Caco-2 (cell line): ENCODE results near the gene MAP3K7. TPM values are rescaled to one million over a fixed set of nuclear protein-coding genes. Genes with fewer than 3 reads are reported as not detected.
"Not testable (repeated sequence)": the region's sequence is repeated elsewhere in the genome, so short reads cannot be mapped to it uniquely, and the experiment has no call there.

Experiments used
- BruUV-seq: library from RNA; stranded (reverse); fragments of 400-500 nt; replicated peaks from 2 replicates; lab custom pipeline; 2021; lab: Mats Ljungman, UMichigan
- CTCF ChIA-PET: fragments of 300-600 bp; sonication (Branson Sonifier 250); formaldehyde crosslinking; loops from one replicate; lab custom pipeline; 2022; ENCODE audit warnings: antibody characterized with exemption; lab: Charles Lee
- POLR2A ChIA-PET: fragments of 300-600 bp; sonication (Branson Sonifier 250); formaldehyde crosslinking; loops from one replicate; lab custom pipeline; 2022; ENCODE audit warnings: antibody characterized with exemption; lab: Charles Lee
- DNase-seq, 2 experiments: peaks; one replicate each; pipeline versions ENCODE4 v3.0.0 to v3.0.0-alpha.2; 2020 to 2022
- H3K27me3 ChIP-seq: replicated peaks from 2 replicates; pipeline ENCODE4 v1.6.0; 2011; ENCODE audit warnings: low read length; ENCODE audit not compliant: control insufficient read depth, insufficient read depth
- H3K36me3 ChIP-seq: 2 replicates; pipeline ENCODE4 v1.5.1; 2011; ENCODE audit warnings: low read length; ENCODE audit not compliant: control insufficient read depth, insufficient read depth
- H3K4me1 ChIP-seq: fragments of 250-450 bp; sonication (Bioruptor Pico); 2 replicates; pipeline ENCODE4 v1.5.1; 2020; ENCODE audit warnings: mild to moderate bottlenecking
- H3K4me3 ChIP-seq: 2 replicates; pipeline ENCODE4 v1.5.1; 2011; ENCODE audit warnings: low read depth, mild to moderate bottlenecking, control low read depth, low read length
- H3K9me3 ChIP-seq: fragments of 250-450 bp; sonication (Bioruptor Pico); 2 replicates; pipeline ENCODE4 v1.5.1; 2020; ENCODE audit warnings: mild to moderate bottlenecking, moderate library complexity
- H3K27ac Mint-ChIP-seq: one replicate; pipeline ENCODE4 v1.8.0; 2022; ENCODE audit warnings: mixed read lengths; ENCODE audit not compliant: unreplicated experiment
- H3K27me3 Mint-ChIP-seq: one replicate; pipeline ENCODE4 v1.8.0; 2022; ENCODE audit warnings: mixed read lengths; ENCODE audit not compliant: insufficient read depth, unreplicated experiment
- H3K36me3 Mint-ChIP-seq: one replicate; pipeline ENCODE4 v1.8.0; 2022; ENCODE audit warnings: mild to moderate bottlenecking, mixed read lengths; ENCODE audit not compliant: insufficient read depth, unreplicated experiment
- H3K4me1 Mint-ChIP-seq: one replicate; pipeline ENCODE4 v1.8.0; 2022; ENCODE audit warnings: low read depth, mixed read lengths; ENCODE audit not compliant: unreplicated experiment
- H3K4me3 Mint-ChIP-seq: one replicate; pipeline ENCODE4 v1.8.0; 2022; ENCODE audit warnings: mild to moderate bottlenecking, moderate library complexity, mixed read lengths; ENCODE audit not compliant: unreplicated experiment
- H3K9me3 Mint-ChIP-seq: one replicate; pipeline ENCODE4 v1.8.0; 2022; ENCODE audit warnings: mixed read lengths; ENCODE audit not compliant: unreplicated experiment
- CTCF ChIP-seq, 2 experiments: fragments of 200-600 bp in 1 of 2; IDR thresholded peaks; 1 replicate in 1 of 2; 2 replicates in 1 of 2; pipeline versions ENCODE4 v1.5.1 to v1.8.0; 2011 to 2022; ENCODE audit warnings: antibody characterized with exemption in 1 of 2, control low read depth in 1 of 2, inconsistent platforms in 1 of 2, low read depth in 1 of 2, low read length in 1 of 2, mild to moderate bottlenecking in 1 of 2, moderate library complexity in 1 of 2; ENCODE audit not compliant: insufficient read depth in 1 of 2, severe bottlenecking in 1 of 2, unreplicated experiment in 1 of 2
- intact Hi-C: fragments of 100-400 bp; cut with micrococcal nuclease; formaldehyde crosslinking; loops from one replicate; pipeline ENCODE4 v1.10.0; 2022; ENCODE audit not compliant: unreplicated experiment
- total RNA-seq: library from RNA; stranded (reverse); gene quantifications from 2 replicates; pipeline ENCODE4 v1.2.3, GENCODE V29; 2022

Gene MAP3K7
- total RNA-seq, 1 experiment from 2014 or later: 27.7 TPM

GRCh38 chr6:90569223-90569622 is 17.6 kb downstream of the MAP3K7 start:
- BruUV-seq: no TSS peak
- H3K27me3 Mint-ChIP-seq: no peaks in the 10 kb centered on the region
- H3K4me1 Mint-ChIP-seq: no peaks in the 10 kb centered on the region
- no peaks in the 10 kb centered on the region for H3K27me3 ChIP-seq
- no peaks in the 10 kb centered on the region for H3K4me1 ChIP-seq
- intact Hi-C loops: no loop called here
- H3K9me3 Mint-ChIP-seq: no peaks in the 10 kb centered on the region
- ChIA-PET POLR2A (no interaction called here), CTCF (no interaction called here)
- H3K27ac Mint-ChIP-seq: no peak overlapping the region
- no peak overlapping the region for H3K4me3 ChIP-seq
- TF ChIP-seq CTCF (IDR thresholded peaks at IDR 0.05; ENCODE audit: insufficient read depth in 1 of 2, low read depth in 1 of 2, low read length in 1 of 2, severe bottlenecking in 1 of 2, unreplicated experiment in 1 of 2): no peak
- no peak for DNase-seq
- no peaks in the 10 kb centered on the region for H3K36me3 ChIP-seq
- H3K4me3 Mint-ChIP-seq: no peak overlapping the region
- H3K36me3 Mint-ChIP-seq: peaks cover 12% of the 10 kb centered on the region
- H3K9me3 ChIP-seq: no peaks in the 10 kb centered on the region

- not testable (repeated sequence) for H3K36me3 ChIP-seq, BruUV-seq
Observed at GRCh38 chr6:90567682-90568081, 19.2 kb downstream of the MAP3K7 start.

GRCh38 chr6:90562341-90562740 is 24.5 kb downstream of the MAP3K7 start:
- BruUV-seq, H3K4me1 ChIP-seq, intact Hi-C loops, H3K4me1 Mint-ChIP-seq, H3K9me3 Mint-ChIP-seq, H3K4me3 Mint-ChIP-seq, H3K27me3 ChIP-seq, H3K27me3 Mint-ChIP-seq, H3K36me3 ChIP-seq, DNase-seq, CTCF ChIA-PET, H3K4me3 ChIP-seq, POLR2A ChIA-PET, H3K27ac Mint-ChIP-seq, H3K9me3 ChIP-seq: not testable (repeated sequence)
- peaks cover 33% of the 10 kb centered on the region for H3K36me3 Mint-ChIP-seq

More at GRCh38 chr6:90567682-90568081, 19.2 kb downstream of the MAP3K7 start:
- H3K4me1 ChIP-seq, H3K27me3 ChIP-seq, DNase-seq, H3K9me3 ChIP-seq, H3K9me3 Mint-ChIP-seq, H3K4me3 Mint-ChIP-seq, CTCF ChIA-PET, intact Hi-C loops, POLR2A ChIA-PET, H3K4me3 ChIP-seq, H3K27ac Mint-ChIP-seq, H3K4me1 Mint-ChIP-seq, H3K27me3 Mint-ChIP-seq: not testable (repeated sequence)
- peaks cover 22% of the 10 kb centered on the region for H3K36me3 Mint-ChIP-seq

- POLR2A ChIA-PET: no interaction called here
- CTCF ChIA-PET: no interaction called here
- no peaks in the 10 kb centered on the region for H3K27me3 ChIP-seq
- Mint-ChIP-seq H3K4me1 (no peaks in the 10 kb centered on the region), H3K9me3 (no peaks in the 10 kb centered on the region), H3K27ac (no peak overlapping the region), H3K27me3 (no peaks in the 10 kb centered on the region), H3K4me3 (no peak overlapping the region), H3K36me3 (peaks cover 38% of the 10 kb centered on the region)
- H3K4me3 ChIP-seq: no peak overlapping the region
- intact Hi-C loops: no loop called here
- TF ChIP-seq CTCF (IDR thresholded peaks at IDR 0.05; ENCODE audit: insufficient read depth in 1 of 2, low read depth in 1 of 2, low read length in 1 of 2, severe bottlenecking in 1 of 2, unreplicated experiment in 1 of 2): no peak
- H3K36me3 ChIP-seq: no peaks in the 10 kb centered on the region
- no peak for DNase-seq
- H3K4me1 ChIP-seq: no peaks in the 10 kb centered on the region
- BruUV-seq: no TSS peak
- no peaks in the 10 kb centered on the region for H3K9me3 ChIP-seq
Observed at GRCh38 chr6:90559931-90560330, 26.9 kb downstream of the MAP3K7 start.
